DMS53 (cell line): ENCODE results near the gene NOTCH1.

ENCODE experiments used
- DNase-seq: peaks from one replicate; lab custom pipeline; 2025; lab: John Stamatoyannopoulos, UW

The NOTCH1 gene

GRCh38 chr9:136463578-136463977, 82.3 kb downstream of the NOTCH1 start:
- DNase-seq, result no peak

DNA sequence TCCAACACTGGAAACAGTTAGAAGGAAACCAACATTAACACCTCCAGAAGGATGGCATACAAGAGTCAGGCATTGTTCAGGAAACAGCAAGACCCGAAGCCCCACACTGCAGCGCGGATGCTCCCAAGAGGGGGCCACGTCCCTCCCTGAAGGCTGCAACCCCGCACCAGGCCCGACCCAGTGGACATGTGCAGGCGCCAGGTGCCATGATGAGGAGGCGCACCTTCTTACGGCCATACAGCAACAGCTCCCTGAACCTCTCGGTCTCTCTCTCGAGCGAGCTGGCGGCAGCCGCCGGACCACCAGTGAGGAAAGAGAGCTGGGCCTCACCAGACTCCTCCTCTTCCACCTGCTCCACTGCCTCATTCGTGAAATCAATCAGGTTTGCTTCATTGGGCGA, 83.2 kb downstream of the NOTCH1 start:
- no peak for DNase-seq

DNA sequence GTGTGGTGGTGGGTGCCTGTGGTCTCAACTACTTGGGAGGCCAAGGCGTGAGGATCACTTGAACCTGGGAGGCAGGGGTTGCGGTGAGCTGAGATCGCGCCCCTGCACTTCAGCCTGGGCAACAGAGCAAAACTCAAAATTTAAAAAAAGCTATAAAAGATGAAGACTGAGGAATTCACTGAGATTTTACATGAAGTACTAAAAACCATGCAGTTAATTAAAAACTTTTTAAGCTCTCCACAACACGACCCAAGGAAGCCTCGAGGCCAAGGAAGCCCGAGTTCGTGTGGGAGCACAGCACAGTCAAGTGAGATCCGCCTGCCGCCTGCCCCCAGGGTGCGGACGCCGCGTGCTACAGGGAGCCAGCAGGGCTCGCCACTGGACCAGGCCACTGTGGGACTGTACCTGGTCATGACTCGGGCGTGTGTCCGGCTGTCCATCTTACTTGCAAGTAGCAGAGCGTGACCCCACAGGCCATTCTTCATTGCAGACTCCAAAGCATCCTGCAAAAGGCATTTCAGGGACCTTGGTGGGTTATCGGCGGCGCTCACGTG, 85.0 kb downstream of the NOTCH1 start:
- DNase-seq, result no peak

DNA sequence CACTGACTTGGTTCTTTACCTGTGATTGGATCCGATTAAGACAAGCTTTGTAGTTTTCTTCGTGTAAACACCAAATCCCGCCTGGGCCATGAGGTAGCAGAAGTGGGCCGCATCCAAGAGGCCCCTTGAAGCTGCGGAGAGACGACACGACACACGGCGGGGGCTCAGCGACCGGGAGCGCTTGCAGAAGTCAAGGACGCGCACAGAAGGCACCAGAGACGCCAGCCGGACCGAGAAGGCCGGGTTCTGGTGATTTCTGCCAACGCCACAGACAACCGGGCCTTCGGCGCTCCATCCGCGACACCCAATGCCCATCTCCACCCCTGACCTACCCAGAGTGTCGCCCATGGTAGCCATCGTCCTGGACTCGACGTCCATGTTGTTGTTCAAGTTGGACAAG, 86.4 kb downstream of the NOTCH1 start:
- DNase-seq, result no peak

- DNase-seq, result no peak
These were observed 88.5 kb downstream of the NOTCH1 start for GRCh38 chr9:136457326-136457725.

GRCh38 chr9:136456258-136456657, 89.6 kb downstream of the NOTCH1 start:
- no peak for DNase-seq

DNA sequence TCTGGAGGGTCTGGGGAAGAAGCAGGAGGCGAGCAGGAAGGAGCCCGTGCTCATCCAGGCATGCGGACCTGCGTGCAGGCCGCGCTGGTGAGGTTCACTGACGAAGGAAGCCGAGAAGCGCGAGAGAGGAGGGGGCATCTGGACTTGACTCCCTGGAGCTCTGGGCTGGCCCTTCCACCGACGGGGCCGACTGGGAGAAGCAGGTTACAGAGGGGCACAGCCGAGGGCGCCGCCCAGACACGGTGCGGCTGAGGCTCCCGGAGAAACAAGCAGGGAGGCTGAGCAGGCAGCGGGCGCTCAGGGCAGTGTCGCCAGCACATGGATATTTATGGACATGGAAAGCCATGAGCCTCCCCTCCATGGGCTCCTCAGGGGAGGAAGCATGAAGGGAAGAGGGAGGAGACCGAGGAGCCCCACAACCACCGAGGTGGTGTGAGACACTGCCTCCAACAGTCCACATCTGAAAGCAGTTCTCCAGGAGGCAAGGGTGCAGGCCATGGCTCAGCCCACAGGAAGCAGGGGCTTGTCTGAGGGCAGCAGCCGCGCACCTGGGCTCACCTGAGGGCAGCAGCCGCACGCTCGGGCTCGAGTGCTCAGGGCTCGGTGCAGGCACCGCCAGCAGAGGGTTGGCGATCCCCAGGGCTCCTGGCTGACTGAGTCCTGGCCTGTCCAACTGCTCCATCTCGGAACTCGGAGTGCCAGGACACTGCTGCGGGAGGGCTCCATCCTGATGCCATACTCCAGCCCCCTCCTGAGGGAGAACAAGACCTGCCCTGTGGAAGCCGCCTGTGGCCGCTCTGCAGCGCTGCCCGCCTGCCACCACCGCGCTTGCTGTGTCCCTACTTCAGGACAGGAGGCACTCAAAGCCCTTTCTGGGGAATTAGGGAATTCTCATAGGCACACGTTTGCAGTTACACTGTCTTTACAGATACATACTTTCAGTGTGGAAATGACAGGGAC, 90.5 kb downstream of the NOTCH1 start:
- DNase-seq, result no peak

GRCh38 chr9:136454026-136454796, 91.6 kb downstream of the NOTCH1 start:
- no peak for DNase-seq

GRCh38 chr9:136453326-136453725, 92.5 kb downstream of the NOTCH1 start:
- DNase-seq, result no peak

- DNase-seq, result no peak
These were observed 94.5 kb downstream of the NOTCH1 start for GRCh38 chr9:136451221-136451877.

DNA sequence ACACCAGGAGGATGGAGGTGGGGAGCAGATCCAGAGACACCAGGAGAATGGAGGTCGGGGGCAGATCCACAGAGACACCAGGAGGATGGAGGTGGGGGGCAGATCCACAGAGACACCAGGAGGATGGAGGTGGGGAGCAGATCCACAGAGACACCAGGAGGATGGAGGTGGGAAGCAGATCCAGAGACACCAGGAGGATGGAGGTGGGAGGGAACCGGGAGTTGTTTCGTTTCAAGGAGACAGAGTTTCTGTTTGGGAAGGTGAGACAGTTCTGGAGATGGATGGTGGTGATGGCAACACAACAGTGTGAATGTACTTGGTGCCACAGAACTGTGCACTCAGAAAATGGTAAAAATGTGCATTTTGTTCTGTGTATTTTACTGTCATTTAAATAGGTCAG, 97.2 kb downstream of the NOTCH1 start:
- no peak for DNase-seq

GRCh38 chr9:136447173-136447778, 98.6 kb downstream of the NOTCH1 start:
- no peak for DNase-seq

DNA sequence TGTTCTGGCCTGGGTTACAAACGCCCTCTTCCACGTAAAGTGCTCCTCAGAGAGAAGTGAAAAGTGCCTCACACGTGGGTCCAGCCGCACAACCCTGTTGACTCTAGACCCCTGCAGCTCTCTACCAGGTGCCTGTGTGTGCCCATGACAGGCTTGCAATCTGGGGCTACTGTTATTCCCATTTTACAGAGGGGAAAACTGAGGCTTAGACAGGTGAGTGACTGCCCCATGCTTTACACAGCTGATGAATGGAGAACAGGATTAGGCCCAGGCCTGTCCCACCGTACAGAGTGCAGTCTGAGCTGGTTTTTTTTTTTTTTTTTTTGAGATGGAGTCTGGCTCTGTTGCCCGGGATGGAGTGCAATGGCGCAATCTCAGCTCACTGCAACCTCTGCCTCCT, 100.0 kb downstream of the NOTCH1 start:
- no peak for DNase-seq
